Astrocyte (in vitro differentiated cells and primary cell): ENCODE measurements around the gene AK1. TPM values are rescaled to one million over a fixed set of nuclear protein-coding genes. Genes with fewer than 3 reads are reported as not detected.
A peak's percentile ranks its signal among the peaks of the same experiment; 100 is the strongest.

Source experiments
- DNase-seq: peaks from one replicate; pipeline ENCODE4 v3.0.0-alpha.2; 2010; ENCODE audit warnings: low read depth
- FAIRE-seq: peaks from 2 replicates; lab custom pipeline; 2011; peaks lifted over from hg19 to GRCh38; lab: Jason Lieb, UNC
- H2AFZ ChIP-seq: 2 replicates; pipeline ENCODE4 v1.6.0; 2012; ENCODE audit warnings: low read depth, low read length, inconsistent platforms
- H3K27ac ChIP-seq: 2 replicates; pipeline ENCODE4 v1.5.1; 2011; ENCODE audit warnings: low read depth, low read length, inconsistent platforms
- H3K27me3 ChIP-seq: 2 replicates; pipeline ENCODE4 v1.6.0; 2011; ENCODE audit warnings: low read length, inconsistent platforms; ENCODE audit not compliant: insufficient read depth
- H3K36me3 ChIP-seq: 2 replicates; pipeline ENCODE4 v1.5.1; 2011; ENCODE audit warnings: low read length, inconsistent platforms; ENCODE audit not compliant: insufficient read depth
- H3K4me1 ChIP-seq: 2 replicates; pipeline ENCODE4 v1.5.1; 2011; ENCODE audit warnings: low read length, inconsistent platforms; ENCODE audit not compliant: insufficient read depth
- H3K4me2 ChIP-seq: 2 replicates; pipeline ENCODE4 v1.6.0; 2012; ENCODE audit warnings: low read length, inconsistent platforms
- H3K4me3 ChIP-seq: 2 replicates; pipeline ENCODE4 v1.5.1; 2011; ENCODE audit warnings: low read depth, mild to moderate bottlenecking, low read length, inconsistent platforms; ENCODE audit not compliant: insufficient read depth
- H3K79me2 ChIP-seq: 2 replicates; pipeline ENCODE4 v1.6.0; 2012; ENCODE audit warnings: mild to moderate bottlenecking, low read length, inconsistent platforms; ENCODE audit not compliant: insufficient read depth
- H3K9ac ChIP-seq: 2 replicates; pipeline ENCODE4 v1.6.0; 2012; ENCODE audit warnings: mild to moderate bottlenecking, low read length, inconsistent platforms
- H3K9me3 ChIP-seq: 2 replicates; pipeline ENCODE4 v1.5.1; 2012; ENCODE audit warnings: low read depth, mild to moderate bottlenecking, low read length, inconsistent platforms; ENCODE audit not compliant: insufficient read depth
- H4K20me1 ChIP-seq: 2 replicates; pipeline ENCODE4 v1.6.0; 2012; ENCODE audit warnings: low read length, inconsistent platforms; ENCODE audit not compliant: insufficient read depth
- H3K27ac Mint-ChIP-seq: one replicate; pipeline ENCODE4 v1.8.0; 2021; ENCODE audit warnings: mild to moderate bottlenecking, mixed read lengths; ENCODE audit not compliant: unreplicated experiment
- H3K27me3 Mint-ChIP-seq: one replicate; pipeline ENCODE4 v1.8.0; 2021; ENCODE audit warnings: low read depth, mixed read lengths; ENCODE audit not compliant: unreplicated experiment
- H3K36me3 Mint-ChIP-seq: one replicate; pipeline ENCODE4 v1.8.0; 2021; ENCODE audit warnings: low read depth, mixed read lengths; ENCODE audit not compliant: unreplicated experiment
- H3K4me1 Mint-ChIP-seq: one replicate; pipeline ENCODE4 v1.8.0; 2021; ENCODE audit warnings: low read depth, mixed read lengths; ENCODE audit not compliant: unreplicated experiment
- H3K4me3 Mint-ChIP-seq: one replicate; pipeline ENCODE4 v1.8.0; 2021; ENCODE audit warnings: mild to moderate bottlenecking, moderate library complexity, mixed read lengths; ENCODE audit not compliant: unreplicated experiment
- H3K9me3 Mint-ChIP-seq: one replicate; pipeline ENCODE4 v1.8.0; 2021; ENCODE audit warnings: mild to moderate bottlenecking, mixed read lengths; ENCODE audit not compliant: unreplicated experiment
- CTCF ChIP-seq: IDR thresholded peaks from 2 replicates; pipeline ENCODE4 v1.5.1; 2011; ENCODE audit warnings: low read depth, mild to moderate bottlenecking, inconsistent platforms, low read length, moderate library complexity; ENCODE audit not compliant: insufficient read depth
- EZH2 ChIP-seq: IDR thresholded peaks from 2 replicates; pipeline ENCODE4 v1.6.1; 2012; ENCODE audit warnings: mild to moderate bottlenecking, low read length, inconsistent platforms; ENCODE audit not compliant: insufficient read depth
- total RNA-seq: library from RNA; stranded (reverse); gene quantifications from 2 replicates; pipeline ENCODE4 v1.2.1, GENCODE V29; 2021

AK1 gene
- total RNA-seq, 1 donor from 2014 or later, result 78.0 TPM

- peaks cover 19% of the 10 kb centered on the region for H3K4me1 Mint-ChIP-seq
- Histone ChIP-seq H3K9me3 (no peaks in the 10 kb centered on the region), H3K36me3 (no peaks in the 10 kb centered on the region), H3K9ac (no peak overlapping the region), H3K4me2 (no peak overlapping the region), H3K79me2 (peaks cover 5% of the 10 kb centered on the region), H2AFZ (no peak overlapping the region), H3K27me3 (no peaks in the 10 kb centered on the region), H3K27ac (no peak overlapping the region), H3K4me1 (peaks cover 48% of the 10 kb centered on the region), H4K20me1 (no peaks in the 10 kb centered on the region), H3K4me3 (no peak overlapping the region)
- H3K27me3 Mint-ChIP-seq, result peaks cover 8% of the 10 kb centered on the region
- DNase-seq (no peak), FAIRE-seq (no peak)
- H3K4me3 Mint-ChIP-seq, result no peak overlapping the region
- H3K27ac Mint-ChIP-seq, result peak overlapping the region; percentile 68
- peaks cover 1% of the 10 kb centered on the region for H3K36me3 Mint-ChIP-seq
- H3K9me3 Mint-ChIP-seq, result no peaks in the 10 kb centered on the region
- TF ChIP-seq CTCF (no peak), EZH2 (no peak)
Observed at GRCh38 chr9:127920794-127921193, 43.3 kb upstream of the AK1 start.

GRCh38 chr9:127919253-127919815 is 41.9 kb upstream of the AK1 start:
- TF ChIP-seq CTCF (no peak), EZH2 (no peak)
- Histone ChIP-seq H3K4me3 (no peak overlapping the region), H2AFZ (no peak overlapping the region), H3K4me1 (peaks cover 48% of the 10 kb centered on the region), H3K4me2 (peak overlapping the region; percentile 51), H3K79me2 (peaks cover 8% of the 10 kb centered on the region), H3K27me3 (no peaks in the 10 kb centered on the region), H3K27ac (peak overlapping the region; percentile 70), H3K9ac (peak overlapping the region; percentile 37), H3K9me3 (no peaks in the 10 kb centered on the region), H3K36me3 (no peaks in the 10 kb centered on the region), H4K20me1 (no peaks in the 10 kb centered on the region)
- Mint-ChIP-seq H3K27ac (peak overlapping the region; percentile 81), H3K27me3 (no peaks in the 10 kb centered on the region), H3K9me3 (no peaks in the 10 kb centered on the region), H3K36me3 (peaks cover 1% of the 10 kb centered on the region), H3K4me3 (peak overlapping the region; percentile 36), H3K4me1 (peaks cover 19% of the 10 kb centered on the region)
- FAIRE-seq (peak; percentile 93), DNase-seq (peak; percentile 98)
